Activated CD4-positive, alpha-beta T cell treated with anti-CD3 and anti-CD28 coated beads for 48 hours (primary cell): ENCODE results near the gene LRRC10B.

Experiments used
- DNase-seq: peaks from one replicate; pipeline ENCODE4 v3.0.0-alpha.2; 2020

The LRRC10B gene

DNA sequence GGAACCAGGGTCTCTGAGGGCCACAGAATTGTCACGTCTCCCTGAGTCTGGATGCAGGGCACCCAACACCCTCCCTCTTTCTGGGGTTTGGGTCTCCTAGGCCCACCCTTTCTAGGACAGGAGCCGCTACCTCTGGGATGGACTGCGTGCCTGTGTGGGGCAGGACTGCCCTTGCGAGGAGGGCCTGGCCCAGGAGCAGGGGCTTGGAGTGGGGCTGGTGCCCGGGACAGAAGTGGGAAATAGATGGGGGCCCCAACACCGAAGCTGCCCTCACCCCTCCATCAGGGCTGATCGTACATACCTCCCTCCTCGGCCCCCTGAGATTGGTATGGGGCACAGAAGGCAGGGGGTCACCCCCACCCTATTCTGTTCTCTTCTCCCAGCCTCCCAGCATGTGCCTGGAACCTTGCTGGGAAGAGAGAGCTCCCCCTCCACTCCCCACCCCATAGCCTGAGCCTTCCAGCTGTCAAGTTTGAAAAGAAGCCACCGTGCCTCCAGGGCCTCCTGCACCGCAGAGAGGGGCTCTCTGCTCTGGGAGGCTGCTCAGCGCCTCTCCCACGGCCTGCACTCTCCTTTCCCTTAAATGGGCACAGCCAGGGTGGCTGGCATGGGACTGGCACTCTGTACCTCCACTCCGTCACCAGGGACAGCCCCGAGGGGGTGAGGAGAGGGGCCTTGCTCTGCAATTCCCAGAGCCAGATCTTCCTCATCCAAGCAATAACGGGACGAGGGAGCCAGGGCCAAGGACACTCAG, 1.8 kb downstream of the LRRC10B start:
- DNase-seq = no peak

- DNase-seq = no peak
These were observed 2.4 kb downstream of the LRRC10B start for GRCh38 chr11:61510974-61511373.

DNA sequence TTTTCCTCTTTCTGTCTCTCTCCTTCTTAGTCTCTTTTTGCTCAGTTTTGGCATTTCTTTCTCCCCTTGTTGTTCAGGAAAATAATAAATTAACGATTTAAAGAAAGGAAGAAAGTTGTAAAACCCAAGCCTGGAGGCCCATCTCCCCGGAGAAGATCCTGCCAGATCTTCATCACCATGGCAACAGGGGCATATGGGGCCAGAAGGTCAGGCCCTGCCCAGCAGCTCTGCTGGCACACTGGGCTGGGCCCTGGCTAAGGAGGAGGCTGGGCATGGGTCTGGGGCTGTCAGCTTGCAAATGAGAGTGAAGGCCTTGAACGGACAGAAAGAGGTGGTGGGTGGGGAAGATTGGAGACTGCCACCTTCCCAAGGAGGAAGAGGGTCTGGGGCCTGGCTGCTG, 2.8 kb downstream of the LRRC10B start:
- no peak for DNase-seq

DNA sequence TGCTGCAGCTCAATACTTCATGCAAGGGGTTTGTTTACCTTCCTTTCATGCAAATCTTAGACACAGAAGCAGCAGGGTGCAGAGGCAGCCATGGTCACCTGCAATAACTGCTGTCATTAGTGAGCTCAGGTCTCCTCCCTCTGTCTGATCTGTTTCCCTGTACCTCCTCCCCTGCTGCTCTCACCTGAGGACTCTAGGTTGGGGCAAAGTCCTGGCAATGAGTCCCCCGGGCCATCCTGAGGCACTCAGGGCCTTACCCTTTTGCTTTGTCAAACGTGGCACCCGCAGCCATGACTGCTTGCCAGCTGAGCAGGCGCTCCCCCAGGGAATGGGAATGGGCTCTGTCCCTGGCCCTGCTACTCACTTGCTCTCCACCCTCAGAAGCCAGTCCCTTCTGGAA, 3.9 kb downstream of the LRRC10B start:
- DNase-seq = no peak

- no peak for DNase-seq
These were observed 4.7 kb downstream of the LRRC10B start for GRCh38 chr11:61513143-61513765.

GRCh38 chr11:61514050-61514917, 5.7 kb downstream of the LRRC10B start:
- no peak for DNase-seq

DNA sequence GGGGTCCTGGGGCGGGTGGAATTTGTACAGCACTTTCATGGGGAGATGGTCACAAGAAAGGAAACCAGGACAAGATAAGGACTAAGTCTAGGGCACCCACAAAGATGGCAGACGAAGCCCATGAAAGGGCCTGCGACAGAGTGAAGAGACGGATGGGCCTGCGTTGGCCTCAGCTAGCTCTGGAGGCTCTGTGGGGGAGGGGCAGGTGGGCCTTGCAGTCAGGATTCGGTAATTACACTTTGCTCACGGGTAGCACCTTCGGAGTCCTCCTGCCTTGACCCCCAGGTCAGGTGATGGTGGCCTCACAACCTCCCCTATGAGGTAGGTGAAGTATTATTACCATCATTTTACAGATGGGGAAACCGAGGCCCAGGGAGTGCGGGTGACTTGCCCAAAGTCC, 7.1 kb downstream of the LRRC10B start:
- no peak for DNase-seq

GRCh38 chr11:61516191-61516590, 7.6 kb downstream of the LRRC10B start:
- DNase-seq = no peak

GRCh38 chr11:61516675-61517572, 8.4 kb downstream of the LRRC10B start:
- peak; percentile 66 for DNase-seq

- DNase-seq = no peak
These were observed 9.7 kb downstream of the LRRC10B start for GRCh38 chr11:61518032-61518795.

- DNase-seq = no peak
These were observed 14.3 kb downstream of the LRRC10B start for GRCh38 chr11:61522881-61523280.

DNA sequence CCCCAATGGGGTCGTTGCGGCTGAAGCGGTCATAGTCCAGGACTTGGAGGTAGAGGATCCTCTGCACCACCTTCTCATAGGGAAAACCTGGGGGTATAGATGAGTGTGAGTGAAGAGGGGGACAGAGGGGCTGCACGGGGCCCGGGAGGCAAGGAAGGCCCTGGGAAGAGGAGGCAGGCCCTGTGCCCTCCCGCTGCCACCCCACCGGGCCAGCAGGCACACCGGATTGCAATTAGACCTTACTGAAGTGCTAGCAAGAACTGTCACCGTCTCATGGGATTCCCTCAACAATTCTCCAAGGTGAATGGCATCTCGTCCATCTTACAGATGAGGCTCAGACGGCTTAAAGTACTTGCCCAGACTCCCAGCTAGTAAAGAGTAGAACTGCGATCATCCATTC, 15.9 kb downstream of the LRRC10B start:
- no peak for DNase-seq

- DNase-seq = no peak
These were observed 16.5 kb downstream of the LRRC10B start for GRCh38 chr11:61524963-61525587.

- DNase-seq = no peak
These were observed 17.7 kb downstream of the LRRC10B start for GRCh38 chr11:61526229-61526628.

GRCh38 chr11:61526956-61527731, 18.6 kb downstream of the LRRC10B start:
- DNase-seq = no peak

GRCh38 chr11:61528114-61528513, 19.6 kb downstream of the LRRC10B start:
- no peak for DNase-seq

- no peak for DNase-seq
These were observed 21.1 kb downstream of the LRRC10B start for GRCh38 chr11:61529537-61530225.

DNA sequence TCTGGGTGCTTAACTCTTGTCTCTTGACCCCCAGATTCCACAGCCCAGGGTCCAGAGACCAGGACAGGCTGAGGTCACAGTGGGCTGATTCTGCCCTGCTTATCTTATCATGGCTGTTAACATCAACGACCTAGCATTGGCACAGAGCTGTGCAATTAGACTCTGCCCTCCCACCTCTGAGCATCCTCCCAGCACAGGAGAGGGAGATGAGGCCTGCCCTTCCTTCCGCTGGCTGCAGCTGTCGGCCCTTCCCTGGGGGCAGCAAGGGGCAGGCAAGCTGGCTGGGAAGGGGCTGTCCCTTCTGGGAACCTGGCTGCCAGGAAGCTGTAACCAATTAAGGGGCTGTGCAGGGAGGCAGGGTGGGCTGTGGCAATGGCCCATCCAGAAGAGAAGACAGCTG, 22.5 kb downstream of the LRRC10B start:
- no peak for DNase-seq

GRCh38 chr11:61532134-61533038, 23.8 kb downstream of the LRRC10B start:
- peak; percentile 66 for DNase-seq
